Spinal cord (tissue), 10 donors: ENCODE data around the gene GNA15. TPM values are rescaled to one million over a fixed set of nuclear protein-coding genes. Genes with fewer than 3 reads are reported as not detected.
"Not testable (repeated sequence)": the region's sequence is repeated elsewhere in the genome, so short reads cannot be mapped to it uniquely, and the experiment has no call there.

Source experiments
- DNase-seq, 6 donors: peaks; one replicate each; pipeline versions ENCODE4 v3.0.0 to v3.0.0-alpha.2; 2013 to 2015; ENCODE audit warnings: low spot score in 6 of 6, low read depth in 4 of 6
- H3K27ac ChIP-seq: one replicate; pipeline ENCODE4 v1.5.1; 2013; ENCODE audit warnings: low read depth, low read length, control low read depth
- H3K27me3 ChIP-seq: one replicate; pipeline ENCODE4 v1.6.1; 2013; ENCODE audit warnings: low read length; ENCODE audit not compliant: control insufficient read depth, insufficient read depth
- H3K36me3 ChIP-seq: one replicate; pipeline ENCODE4 v1.6.1; 2013; ENCODE audit warnings: low read length; ENCODE audit not compliant: control insufficient read depth, insufficient read depth
- H3K4me1 ChIP-seq: one replicate; pipeline ENCODE4 v1.6.1; 2013; ENCODE audit warnings: low read length; ENCODE audit not compliant: control insufficient read depth, insufficient read depth
- H3K4me3 ChIP-seq: one replicate; pipeline ENCODE4 v1.5.1; 2013; ENCODE audit warnings: low read depth, low read length, control low read depth
- H3K9me3 ChIP-seq: one replicate; pipeline ENCODE4 v1.6.1; 2013; ENCODE audit warnings: low read length; ENCODE audit not compliant: control insufficient read depth, insufficient read depth
- WGBS: methylation state at CpG from one replicate; pipeline ENCODE4 v1.1.5; 2013; ENCODE audit warnings: missing lambda C conversion rate; ENCODE audit not compliant: insufficient coverage; 5-methylcytosine and 5-hydroxymethylcytosine counted together
- long read RNA-seq, 4 donors: transcript quantifications; one replicate each; lab custom pipeline, GENCODE V29; 2026
- polyA plus RNA-seq, 2 donors: library from polyadenylated mRNA; unstranded; fragments of 120-200 nt; gene quantifications; one replicate each; pipeline ENCODE4 v1.2.1, GENCODE V29; 2013; ENCODE audit not compliant: insufficient read length in 2 of 2
- total RNA-seq, 2 donors: library from RNA; depleted of rRNA in 1 of 2; stranded (reverse); fragments of 120-200 nt in 1 of 2; fragments of >200 nt in 1 of 2; gene quantifications; one replicate each; pipeline versions ENCODE4 v1.2.3 to v1.2.4, GENCODE V29; 2013 to 2014
- donor health status: healthy.

GNA15 gene
- 1 to 10 TPM; 3.5 to 3.6 TPM for total RNA-seq
- polyA plus RNA-seq, result 1 to 10 TPM; 2.1 to 2.8 TPM
- long read RNA-seq, donor 1, result 0 reads
- long read RNA-seq, donor 2, partial matches to known transcripts, result 0 of 1 reads
- long read RNA-seq, donor 2, other reads (novel, unspliced or antisense), result 0 of 1 reads
- long read RNA-seq, donor 3, result 0 reads
- long read RNA-seq, donor 4, result 0 reads

DNA sequence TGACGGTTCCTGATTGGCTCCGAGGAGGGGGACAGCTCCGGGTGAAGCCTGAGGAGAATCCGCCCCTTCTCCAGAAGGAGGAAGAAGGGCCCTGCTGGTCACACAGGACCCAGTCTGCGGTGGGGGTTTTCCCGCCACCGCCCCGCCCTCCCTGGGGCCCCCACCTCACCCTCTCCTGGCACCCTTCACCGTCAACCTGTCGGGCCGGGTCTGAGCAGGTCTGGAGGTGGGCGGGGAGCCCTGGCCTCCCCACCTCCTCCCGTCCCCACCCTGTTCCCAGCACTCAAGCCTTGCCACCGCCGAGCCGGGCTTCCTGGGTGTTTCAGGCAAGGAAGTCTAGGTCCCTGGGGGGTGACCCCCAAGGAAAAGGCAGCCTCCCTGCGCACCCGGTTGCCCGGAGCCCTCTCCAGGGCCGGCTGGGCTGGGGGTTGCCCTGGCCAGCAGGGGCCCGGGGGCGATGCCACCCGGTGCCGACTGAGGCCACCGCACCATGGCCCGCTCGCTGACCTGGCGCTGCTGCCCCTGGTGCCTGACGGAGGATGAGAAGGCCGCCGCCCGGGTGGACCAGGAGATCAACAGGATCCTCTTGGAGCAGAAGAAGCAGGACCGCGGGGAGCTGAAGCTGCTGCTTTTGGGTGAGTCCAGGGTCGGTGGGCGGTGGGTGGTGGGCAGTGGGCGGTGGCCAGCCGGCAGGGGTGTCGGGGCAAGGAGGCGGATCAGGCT lies at the start of gene GNA15:
GNA15 (plus strand) TSS at position 73 of the 723 bp plus-strand sequence; CDS start at position 491, 418 bp downstream.
- H3K27me3 ChIP-seq, result no peaks in the 10 kb centered on the region
- H3K9me3 ChIP-seq, result no peaks in the 10 kb centered on the region
- H3K36me3 ChIP-seq, result no peaks in the 10 kb centered on the region
- H3K27ac ChIP-seq, result no peak within 1 kb of the TSS
- peak within 1 kb of the TSS; percentile 12 for H3K4me3 ChIP-seq
- 74% methylated on average over 33 of the region's 40 CpGs for WGBS
- DNase-seq, result no peak
- peaks cover 10% of the 10 kb centered on the region for H3K4me1 ChIP-seq

DNA sequence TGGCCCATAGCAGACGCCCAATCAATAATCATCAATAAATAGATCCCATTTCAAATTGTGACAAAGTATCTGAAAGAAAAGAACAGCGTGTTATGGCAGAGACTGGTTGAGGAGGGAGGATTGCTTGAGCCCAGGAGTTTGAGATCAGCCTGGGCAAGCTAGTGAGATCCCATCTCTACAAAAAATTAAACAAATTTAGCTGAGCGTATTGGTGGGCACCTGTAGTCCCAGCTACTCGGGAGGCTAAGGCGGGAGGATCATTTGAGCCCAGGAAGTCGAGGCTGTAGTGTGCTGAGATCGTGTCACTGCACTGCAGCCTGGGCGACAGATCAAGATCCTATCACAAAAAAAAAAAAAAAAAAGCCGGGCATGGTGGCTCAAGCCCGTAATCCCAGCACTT lies 48.1 kb upstream of the GNA15 start:
- no peaks in the 10 kb centered on the region for H3K36me3 ChIP-seq
- no peak overlapping the region for H3K27ac ChIP-seq
- no peak for DNase-seq
- WGBS, result 95% methylated on average over 4 of the region's 10 CpGs
- H3K4me3 ChIP-seq, result no peak overlapping the region
- H3K9me3 ChIP-seq, result no peaks in the 10 kb centered on the region
- no peaks in the 10 kb centered on the region for H3K4me1 ChIP-seq
- H3K27me3 ChIP-seq, result no peaks in the 10 kb centered on the region

- H3K4me3 ChIP-seq, H3K9me3 ChIP-seq, DNase-seq, H3K27me3 ChIP-seq, H3K36me3 ChIP-seq, H3K4me1 ChIP-seq, H3K27ac ChIP-seq: not testable (repeated sequence)
- 40% methylated on average over 1 of the region's 7 CpGs for WGBS
Observed at GRCh38 chr19:3089299-3089855, 46.5 kb upstream of the GNA15 start.

DNA sequence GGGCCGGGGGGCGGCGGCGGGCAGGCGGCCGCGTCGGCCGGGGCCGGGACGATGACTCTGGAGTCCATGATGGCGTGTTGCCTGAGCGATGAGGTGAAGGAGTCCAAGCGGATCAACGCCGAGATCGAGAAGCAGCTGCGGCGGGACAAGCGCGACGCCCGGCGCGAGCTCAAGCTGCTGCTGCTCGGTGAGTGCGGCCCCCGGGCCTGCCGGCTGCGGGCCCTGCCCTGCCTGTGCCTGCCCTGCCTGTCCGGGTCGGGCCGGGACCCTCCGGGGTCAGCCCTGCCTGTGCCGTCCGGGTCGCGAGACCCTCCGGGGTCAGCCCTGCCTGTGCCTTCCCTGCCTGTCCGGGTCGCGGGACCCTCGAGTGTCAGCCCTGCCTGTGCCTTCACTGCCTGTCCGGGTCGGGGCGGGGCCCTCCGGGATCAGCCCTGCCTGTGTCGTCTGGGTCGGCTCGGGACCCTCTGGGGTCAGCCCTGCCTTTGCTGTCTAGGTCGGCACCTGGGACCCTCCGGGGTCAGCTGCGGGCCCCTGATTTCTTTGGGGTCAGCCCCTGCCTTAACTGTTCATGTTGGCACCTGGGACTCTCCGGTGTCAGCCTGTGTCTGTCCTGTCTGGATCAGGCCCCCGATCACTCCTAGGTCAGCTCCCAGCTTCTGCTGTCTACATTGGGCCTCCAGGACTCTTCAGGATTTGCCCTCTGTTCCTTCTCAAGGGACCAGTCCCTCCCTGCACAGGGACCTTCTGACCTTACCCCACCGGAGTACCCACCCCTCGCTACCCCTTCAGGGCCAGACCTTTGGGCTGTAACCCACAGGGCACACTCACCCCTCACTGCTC lies 41.0 kb upstream of the GNA15 start:
- no peaks in the 10 kb centered on the region for H3K9me3 ChIP-seq
- H3K27ac ChIP-seq, result no peak overlapping the region
- whole genome bisulfite sequencing, result 2% methylated on average over 57 of the region's 57 CpGs
- peak overlapping the region; percentile 68 for H3K4me3 ChIP-seq
- H3K4me1 ChIP-seq, result peaks cover 53% of the 10 kb centered on the region
- H3K36me3 ChIP-seq, result peaks cover 37% of the 10 kb centered on the region
- no peaks in the 10 kb centered on the region for H3K27me3 ChIP-seq
- DNase-seq, result peak in 2 of 6 donors; percentile 17 to 42

DNA sequence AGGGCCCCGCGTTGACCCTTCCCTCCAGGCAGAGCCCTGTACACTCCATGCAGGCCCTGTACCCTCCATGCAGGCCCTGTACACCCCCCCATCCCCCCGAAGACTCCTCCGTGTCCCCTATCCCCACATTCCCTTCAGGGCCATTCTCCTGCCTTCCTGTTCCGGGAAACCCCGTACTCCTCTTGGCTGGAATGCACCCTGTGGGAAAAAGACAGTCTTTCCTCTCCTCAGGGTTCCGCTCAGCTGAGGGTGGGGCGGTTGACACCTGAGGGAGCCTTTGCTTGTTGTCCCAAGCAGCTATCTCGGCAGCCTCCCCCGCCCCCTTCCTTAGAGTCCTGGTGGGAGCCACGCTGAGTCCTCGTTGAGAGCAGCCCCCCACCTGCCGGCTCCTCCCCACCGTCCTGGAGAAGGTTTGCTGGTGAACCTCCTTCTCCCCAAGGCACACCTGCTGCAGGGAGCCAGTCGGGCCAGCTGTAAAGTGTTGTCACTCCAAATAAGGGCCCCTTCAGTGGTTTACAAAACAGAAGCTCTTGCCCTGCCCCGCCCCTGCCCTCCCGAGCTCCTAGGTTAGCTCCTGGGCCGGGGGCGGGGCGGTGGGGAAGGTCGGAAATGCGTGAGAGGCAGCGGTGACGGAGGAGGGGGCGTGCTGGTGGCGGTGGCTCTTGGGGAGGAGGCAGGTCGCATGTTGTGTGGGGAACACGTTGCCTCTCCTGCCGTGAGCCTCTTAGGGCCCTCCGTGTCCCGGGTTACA lies 40.2 kb upstream of the GNA15 start:
- 6% methylated on average over 29 of the region's 31 CpGs for WGBS
- Histone ChIP-seq H3K4me3 (peak overlapping the region; percentile 68), H3K27me3 (no peaks in the 10 kb centered on the region), H3K9me3 (no peaks in the 10 kb centered on the region), H3K36me3 (peaks cover 45% of the 10 kb centered on the region), H3K27ac (no peak overlapping the region), H3K4me1 (peaks cover 61% of the 10 kb centered on the region)
- DNase-seq, result no peak

DNA sequence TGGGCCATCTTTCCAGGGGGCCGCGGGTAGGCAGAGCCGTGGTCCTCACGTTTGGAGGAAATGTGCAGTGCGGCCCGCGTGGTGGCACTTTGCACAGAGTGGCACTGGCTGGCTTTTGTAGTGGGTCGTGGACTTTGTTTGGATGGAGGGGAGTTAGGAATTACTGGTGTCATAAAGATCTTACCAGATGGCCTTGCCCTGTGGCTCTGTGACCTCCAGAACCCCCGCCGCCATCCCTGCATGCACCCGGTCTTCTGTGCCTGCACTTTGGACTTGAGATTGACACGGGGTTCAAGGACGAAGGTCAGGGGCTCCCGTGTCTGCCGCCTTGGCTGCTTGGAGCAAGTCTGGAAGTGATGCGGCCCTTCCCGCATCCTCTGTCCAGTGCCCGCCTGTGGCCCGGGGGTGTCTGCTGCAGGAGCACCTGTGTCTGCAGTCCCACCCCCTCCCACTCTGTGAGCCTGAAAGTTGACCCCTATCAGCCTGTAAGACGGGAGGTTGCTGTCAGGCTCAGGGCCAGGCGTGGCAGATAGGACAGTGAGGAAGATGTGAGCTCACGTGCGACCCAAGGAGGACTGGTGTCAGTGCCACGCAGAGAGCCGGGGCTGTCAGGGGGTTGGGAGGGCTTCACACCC lies 39.4 kb upstream of the GNA15 start:
- Histone ChIP-seq H3K27me3 (no peaks in the 10 kb centered on the region), H3K4me3 (peak overlapping the region; percentile 68), H3K27ac (no peak overlapping the region), H3K36me3 (peaks cover 53% of the 10 kb centered on the region), H3K4me1 (peaks cover 62% of the 10 kb centered on the region), H3K9me3 (no peaks in the 10 kb centered on the region)
- no peak for DNase-seq
- WGBS, result 57% methylated on average over 24 of the region's 25 CpGs

- WGBS, result 57% methylated on average over 8 of the region's 11 CpGs
- H3K27ac ChIP-seq, result no peak overlapping the region
- H3K9me3 ChIP-seq, result no peaks in the 10 kb centered on the region
- DNase-seq, result no peak
- no peak overlapping the region for H3K4me3 ChIP-seq
- H3K4me1 ChIP-seq, result peaks cover 62% of the 10 kb centered on the region
- H3K36me3 ChIP-seq, result peaks cover 53% of the 10 kb centered on the region
- no peaks in the 10 kb centered on the region for H3K27me3 ChIP-seq
Observed at GRCh38 chr19:3096902-3097326, 38.9 kb upstream of the GNA15 start.

- Histone ChIP-seq H3K9me3 (no peaks in the 10 kb centered on the region), H3K4me1 (peaks cover 62% of the 10 kb centered on the region), H3K27ac (no peak overlapping the region), H3K4me3 (no peak overlapping the region), H3K36me3 (peaks cover 57% of the 10 kb centered on the region), H3K27me3 (no peaks in the 10 kb centered on the region)
- no peak for DNase-seq
- 90% methylated on average over 22 of the region's 24 CpGs for WGBS
Observed at GRCh38 chr19:3097442-3097871, 38.4 kb upstream of the GNA15 start.
